Colon (tissue), 2 donors: Measurements from ENCODE around the gene IGSF6.
"Not testable (repeated sequence)": the region's sequence is repeated elsewhere in the genome, so short reads cannot be mapped to it uniquely, and the experiment has no call there.

Source experiments
- FAIRE-seq: peaks from 2 replicates; lab custom pipeline; 2012; peaks lifted over from hg19 to GRCh38; lab: Jason Lieb, UNC
- donor health status: control.
- donor health status: control.

The IGSF6 gene

GRCh38 chr16:21628772-21629171 is 23.6 kb downstream of the IGSF6 start:
- FAIRE-seq: no peak

GRCh38 chr16:21628121-21628726 is 24.2 kb downstream of the IGSF6 start:
- FAIRE-seq: no peak

- no peak for FAIRE-seq
Measured at GRCh38 chr16:21626659-21627277, 25.6 kb downstream of the IGSF6 start.

GRCh38 chr16:21625026-21625425 is 27.4 kb downstream of the IGSF6 start:
- no peak for FAIRE-seq

GRCh38 chr16:21622545-21622944 is 29.9 kb downstream of the IGSF6 start:
- no peak for FAIRE-seq

GRCh38 chr16:21620592-21620991 is 31.8 kb downstream of the IGSF6 start:
- FAIRE-seq: no peak

GRCh38 chr16:21619765-21620425 is 32.5 kb downstream of the IGSF6 start:
- FAIRE-seq: no peak

- FAIRE-seq: no peak
Measured at GRCh38 chr16:21618281-21618680, 34.1 kb downstream of the IGSF6 start.

- FAIRE-seq: no peak
Measured at GRCh38 chr16:21617607-21618006, 34.8 kb downstream of the IGSF6 start.

- FAIRE-seq: no peak
Measured at GRCh38 chr16:21614896-21615295, 37.5 kb downstream of the IGSF6 start.

GRCh38 chr16:21613781-21614180 is 38.6 kb downstream of the IGSF6 start:
- FAIRE-seq: no peak

GRCh38 chr16:21613361-21613760 is 39.0 kb downstream of the IGSF6 start:
- no peak for FAIRE-seq

- FAIRE-seq: no peak
Measured at GRCh38 chr16:21611556-21612384, 40.6 kb downstream of the IGSF6 start.

- no peak for FAIRE-seq
Measured at GRCh38 chr16:21611198-21611555, 41.2 kb downstream of the IGSF6 start.

GRCh38 chr16:21610766-21611165 is 41.6 kb downstream of the IGSF6 start:
- FAIRE-seq: no peak

- FAIRE-seq: no peak
Measured at GRCh38 chr16:21610006-21610544, 42.3 kb downstream of the IGSF6 start.

GRCh38 chr16:21608639-21609328 is 43.6 kb downstream of the IGSF6 start:
- no peak for FAIRE-seq

GRCh38 chr16:21605848-21606247 is 46.6 kb downstream of the IGSF6 start:
- FAIRE-seq: not testable (repeated sequence)

- FAIRE-seq: no peak
Measured at GRCh38 chr16:21603928-21604327, 48.5 kb downstream of the IGSF6 start.

GRCh38 chr16:21602785-21603184 is 49.6 kb downstream of the IGSF6 start:
- no peak for FAIRE-seq

- no peak for FAIRE-seq
Measured at GRCh38 chr16:21600031-21600773, 52.2 kb downstream of the IGSF6 start.
